ENCODE measurements around the gene ARHGEF17. TPM values are rescaled to one million over a fixed set of nuclear protein-coding genes. Genes with fewer than 3 reads are reported as not detected.
"Not testable (repeated sequence)": the region's sequence is repeated elsewhere in the genome, so short reads cannot be mapped to it uniquely, and the experiment has no call there.

Gene ARHGEF17
- polyA plus RNA-seq, 3 donors from 2014 or later = not detected

DNA sequence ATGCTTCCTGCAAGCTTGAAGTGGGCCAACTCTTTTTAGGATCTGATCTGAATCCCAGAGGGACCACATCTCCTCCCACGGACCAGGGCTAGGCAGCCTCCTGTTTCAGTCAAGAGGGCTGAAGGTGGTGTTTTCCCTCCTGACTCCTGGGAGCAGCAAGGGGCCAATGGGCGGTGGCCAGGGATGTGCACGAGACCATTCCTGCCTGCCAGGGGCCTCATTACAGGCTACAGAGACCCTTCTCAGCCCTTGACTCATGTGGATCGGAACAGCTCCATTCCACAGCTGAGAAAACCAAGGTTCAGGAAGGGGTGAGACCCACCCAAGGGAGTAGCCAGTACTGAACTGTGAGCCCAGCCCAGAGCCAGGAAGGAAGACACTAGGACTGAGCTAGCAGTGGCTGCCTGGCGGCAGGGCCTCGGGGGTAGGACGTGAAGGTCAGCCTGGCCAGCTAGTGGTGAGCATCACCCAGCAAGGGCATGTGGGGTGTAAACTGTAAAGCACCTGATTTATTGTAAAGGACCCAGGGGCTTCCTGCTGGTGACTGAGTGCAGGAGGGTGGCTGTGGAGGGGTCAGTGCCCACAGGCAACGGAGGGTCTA is 39.3 kb upstream of the ARHGEF17 start:
- Mint-ChIP-seq H3K27ac (no peak overlapping the region), H3K36me3 (no peaks in the 10 kb centered on the region)

GRCh38 chr11:73269459-73270015 is 38.5 kb upstream of the ARHGEF17 start:
- H3K4me1 Mint-ChIP-seq = no peaks in the 10 kb centered on the region
- no peak for DNase-seq
- H3K9me3 Mint-ChIP-seq = no peaks in the 10 kb centered on the region
- H3K36me3 Mint-ChIP-seq = no peaks in the 10 kb centered on the region
- no peak overlapping the region for H3K27ac Mint-ChIP-seq
- peak overlapping the region in 1 of 5 donors; percentile 36 for H3K4me3 Mint-ChIP-seq
- peaks cover 2 to 5% (median 4%) of the 10 kb centered on the region in 3 donors for H3K27me3 Mint-ChIP-seq (ENCODE audit: low read depth in 3 of 3)

More for the DNA sequence above, 39.3 kb upstream of the ARHGEF17 start:
- DNase-seq = no peak
- no peak overlapping the region for H3K4me3 Mint-ChIP-seq
- no peaks in the 10 kb centered on the region for H3K4me1 Mint-ChIP-seq
- peaks cover 2 to 5% (median 4%) of the 10 kb centered on the region in 3 donors for H3K27me3 Mint-ChIP-seq (ENCODE audit: low read depth in 3 of 3)
- H3K9me3 Mint-ChIP-seq = no peaks in the 10 kb centered on the region

DNA sequence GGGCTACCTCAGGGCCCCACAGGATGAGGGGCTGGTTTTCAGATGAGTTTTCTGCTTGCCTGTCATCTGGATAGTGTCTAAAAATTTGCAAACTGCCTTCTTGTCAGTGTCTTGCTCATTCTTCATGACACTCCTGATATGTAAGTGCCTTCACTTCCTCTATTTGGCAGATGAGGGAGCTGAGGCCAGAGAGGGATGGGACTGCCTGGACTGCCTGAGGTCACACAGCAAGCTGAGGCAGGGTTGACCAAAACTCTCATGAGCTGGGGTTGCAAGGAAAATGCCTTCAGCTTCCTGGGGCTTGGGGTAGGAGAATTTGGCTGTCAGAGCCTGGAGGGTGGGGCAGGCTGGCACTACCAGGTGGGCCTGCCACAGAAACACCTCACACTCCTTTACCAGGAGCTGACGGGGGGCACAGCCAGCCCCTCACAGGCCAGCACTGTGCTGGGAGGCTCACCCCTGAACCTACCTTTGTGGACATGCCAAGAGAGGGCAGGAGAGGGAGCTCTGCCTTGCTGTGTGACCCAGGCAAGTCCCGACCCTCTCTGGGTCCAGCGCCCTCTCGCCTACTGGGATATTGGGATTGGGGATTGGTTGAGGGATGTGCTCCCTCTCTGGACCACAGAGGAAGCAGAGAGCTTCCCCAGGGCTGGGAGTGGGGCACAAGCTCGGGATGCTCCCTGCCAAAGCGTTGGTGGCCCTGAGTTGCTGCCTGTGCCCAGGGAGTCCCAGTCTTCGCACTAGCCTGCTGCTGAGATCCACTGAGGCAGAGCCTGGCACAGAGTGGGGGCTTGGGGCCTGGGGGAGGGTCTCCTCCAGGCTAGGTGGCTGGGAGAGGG is 37.8 kb upstream of the ARHGEF17 start:
- Mint-ChIP-seq H3K4me1 (no peaks in the 10 kb centered on the region), H3K27me3 (ENCODE audit: low read depth in 3 of 3) (peaks cover 0 to 5% (median 2%) of the 10 kb centered on the region in 3 donors), H3K27ac (peak overlapping the region in 1 of 6 donors; percentile 11), H3K9me3 (no peaks in the 10 kb centered on the region), H3K4me3 (peak overlapping the region in 1 of 5 donors; percentile 36), H3K36me3 (no peaks in the 10 kb centered on the region)
- DNase-seq = no peak

GRCh38 chr11:73270855-73271477 is 37.1 kb upstream of the ARHGEF17 start:
- Mint-ChIP-seq H3K9me3 (no peaks in the 10 kb centered on the region), H3K4me1 (no peaks in the 10 kb centered on the region), H3K27ac (no peak overlapping the region), H3K27me3 (ENCODE audit: low read depth in 3 of 3) (peaks cover 1 to 5% (median 2%) of the 10 kb centered on the region in 3 donors), H3K36me3 (no peaks in the 10 kb centered on the region), H3K4me3 (no peak overlapping the region)
- DNase-seq = no peak

DNA sequence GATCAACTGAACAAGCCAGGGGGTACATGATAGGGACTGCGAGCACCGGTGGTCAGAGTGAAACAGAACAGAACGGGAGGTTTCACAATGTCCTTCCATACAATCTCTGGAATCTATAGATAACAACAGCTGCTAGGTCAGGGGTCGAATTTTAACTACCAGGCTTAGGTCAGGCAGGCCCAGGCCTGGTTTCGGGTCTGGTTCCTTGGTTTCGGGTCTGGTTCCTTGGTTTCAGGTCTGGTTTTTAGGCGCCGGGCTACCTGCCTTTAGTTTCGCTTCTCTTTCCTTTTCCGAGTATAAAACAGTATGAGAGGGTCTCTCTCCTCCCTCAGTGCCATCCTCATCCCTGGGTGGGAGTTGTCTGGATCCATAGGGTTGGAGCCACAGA is 36.6 kb upstream of the ARHGEF17 start:
- DNase-seq; H3K4me1 Mint-ChIP-seq; H3K36me3 Mint-ChIP-seq; H3K27me3 Mint-ChIP-seq (ENCODE audit: low read depth in 3 of 3); H3K9me3 Mint-ChIP-seq; H3K4me3 Mint-ChIP-seq; H3K27ac Mint-ChIP-seq: not testable (repeated sequence)

- Mint-ChIP-seq H3K4me3 (peak within 1 kb of the TSS in 1 of 5 donors; percentile 13), H3K9me3 (no peaks in the 10 kb centered on the region), H3K27ac (no peak within 1 kb of the TSS), H3K4me1 (no peaks in the 10 kb centered on the region), H3K36me3 (no peaks in the 10 kb centered on the region), H3K27me3 (ENCODE audit: low read depth in 3 of 3) (peaks cover 2 to 5% (median 4%) of the 10 kb centered on the region in 3 donors)
- DNase-seq = no peak
These were observed 36.0 kb upstream of the ARHGEF17 start, which contains the start of gene P2RY6 for GRCh38 chr11:73271936-73272679. TSS of gene P2RY6 (plus strand) at chr11:73272338. CDS start at chr11:73296519, 24,181 bp downstream.

DNA sequence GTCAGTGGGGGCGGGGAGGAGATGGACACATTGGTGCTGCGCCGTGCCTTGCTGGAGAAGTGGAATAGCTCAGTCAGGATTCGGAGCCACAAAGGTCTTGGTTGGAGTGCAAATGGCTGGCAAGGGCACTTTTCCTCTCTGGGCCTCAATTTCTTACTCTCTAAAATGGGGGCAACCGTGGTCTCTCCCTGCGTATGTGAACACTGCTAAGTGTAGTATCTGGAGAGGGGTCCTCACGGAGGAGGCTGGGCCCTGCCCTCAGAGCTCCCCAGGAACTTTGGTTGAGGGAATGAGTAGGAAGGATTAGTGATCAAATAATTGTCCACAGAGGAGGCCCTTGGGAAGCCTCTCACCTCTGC is 35.4 kb upstream of the ARHGEF17 start:
- Mint-ChIP-seq H3K4me1 (no peaks in the 10 kb centered on the region), H3K27ac (no peak overlapping the region), H3K27me3 (ENCODE audit: low read depth in 3 of 3) (peaks cover 2 to 4% (median 3%) of the 10 kb centered on the region in 3 donors), H3K9me3 (no peaks in the 10 kb centered on the region), H3K36me3 (no peaks in the 10 kb centered on the region), H3K4me3 (peak overlapping the region in 1 of 5 donors; percentile 13)
- DNase-seq = no peak

- Mint-ChIP-seq H3K4me1 (no peaks in the 10 kb centered on the region), H3K4me3 (no peak overlapping the region), H3K27ac (no peak overlapping the region), H3K9me3 (no peaks in the 10 kb centered on the region), H3K36me3 (no peaks in the 10 kb centered on the region), H3K27me3 (ENCODE audit: low read depth in 3 of 3) (peaks cover 2 to 4% (median 3%) of the 10 kb centered on the region in 3 donors)
- no peak for DNase-seq
These were observed 34.7 kb upstream of the ARHGEF17 start for GRCh38 chr11:73273222-73273895.

GRCh38 chr11:73274191-73274590 is 33.9 kb upstream of the ARHGEF17 start:
- H3K36me3 Mint-ChIP-seq; H3K4me3 Mint-ChIP-seq; H3K27me3 Mint-ChIP-seq (ENCODE audit: low read depth in 3 of 3); H3K4me1 Mint-ChIP-seq; DNase-seq; H3K27ac Mint-ChIP-seq; H3K9me3 Mint-ChIP-seq: not testable (repeated sequence)

DNA sequence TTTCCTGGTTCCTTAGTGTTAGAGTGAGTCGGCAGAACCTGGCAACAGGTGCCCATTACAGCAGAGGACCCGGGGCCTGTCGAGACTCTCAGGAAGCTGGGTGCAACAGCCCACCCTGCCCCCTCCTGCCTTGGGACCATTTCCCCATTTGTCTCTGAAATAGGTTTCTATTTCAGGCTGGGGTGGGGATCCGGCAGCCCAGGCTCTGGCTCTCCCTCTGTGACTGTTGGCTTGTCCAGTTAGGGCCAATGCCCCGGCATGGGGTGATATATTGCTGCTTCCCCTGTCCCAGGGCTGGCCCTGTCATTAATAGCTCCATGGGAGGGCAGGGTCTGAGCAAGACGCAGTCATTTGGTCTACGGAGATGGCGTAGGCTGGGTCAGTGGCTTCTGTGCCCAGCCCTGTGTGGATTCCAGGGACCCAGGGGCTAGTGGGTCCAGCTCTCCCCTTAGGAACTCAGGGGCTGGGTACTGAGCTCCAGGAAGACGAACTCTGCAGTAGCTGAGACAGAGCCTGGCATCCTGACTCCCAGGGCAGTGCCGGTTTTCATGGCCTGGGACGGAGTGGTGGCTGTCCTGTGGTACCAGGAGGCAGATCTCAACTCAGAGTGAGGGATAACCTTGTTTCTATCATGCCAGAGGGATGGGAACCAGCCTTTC is 33.2 kb upstream of the ARHGEF17 start:
- no peak overlapping the region for H3K4me3 Mint-ChIP-seq
- no peaks in the 10 kb centered on the region for H3K36me3 Mint-ChIP-seq
- H3K27ac Mint-ChIP-seq = no peak overlapping the region
- H3K4me1 Mint-ChIP-seq = no peaks in the 10 kb centered on the region
- no peak for DNase-seq
- H3K9me3 Mint-ChIP-seq = no peaks in the 10 kb centered on the region
- H3K27me3 Mint-ChIP-seq (ENCODE audit: low read depth in 3 of 3) = peaks cover 2 to 4% (median 4%) of the 10 kb centered on the region in 3 donors

- H3K36me3 Mint-ChIP-seq = no peaks in the 10 kb centered on the region
- H3K27me3 Mint-ChIP-seq (ENCODE audit: low read depth in 3 of 3) = peaks cover 0 to 4% (median 4%) of the 10 kb centered on the region in 3 donors
- H3K9me3 Mint-ChIP-seq = no peaks in the 10 kb centered on the region
- no peak overlapping the region for H3K27ac Mint-ChIP-seq
- DNase-seq = no peak
- H3K4me1 Mint-ChIP-seq = no peaks in the 10 kb centered on the region
- no peak overlapping the region for H3K4me3 Mint-ChIP-seq
These were observed 32.7 kb upstream of the ARHGEF17 start for GRCh38 chr11:73275381-73275750.

DNA sequence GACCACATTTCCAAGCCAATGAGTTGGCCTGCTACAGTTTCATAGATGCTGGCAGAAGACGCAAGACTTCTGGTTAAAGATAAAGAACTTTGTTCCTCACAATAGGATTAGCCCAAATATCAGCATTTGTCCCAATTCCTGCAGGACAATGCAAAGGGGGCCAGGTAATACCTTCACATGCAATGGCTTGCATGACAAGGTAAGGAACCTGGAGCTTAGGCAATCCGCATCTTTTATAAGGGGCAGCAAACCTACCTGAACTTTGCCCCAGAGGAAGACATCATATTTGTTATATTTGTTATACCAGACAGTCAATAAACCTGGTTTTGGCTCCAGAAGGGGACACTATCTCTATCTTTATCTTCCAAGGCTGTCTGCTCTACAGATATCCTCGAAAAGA is 30.6 kb upstream of the ARHGEF17 start:
- H3K36me3 Mint-ChIP-seq = no peaks in the 10 kb centered on the region
- H3K27ac Mint-ChIP-seq = no peak overlapping the region
- no peaks in the 10 kb centered on the region for H3K4me1 Mint-ChIP-seq
- no peaks in the 10 kb centered on the region for H3K9me3 Mint-ChIP-seq
- no peak for DNase-seq
- H3K4me3 Mint-ChIP-seq = no peak overlapping the region
- peaks cover 2 to 4% (median 3%) of the 10 kb centered on the region in 3 donors for H3K27me3 Mint-ChIP-seq (ENCODE audit: low read depth in 3 of 3)

GRCh38 chr11:73280626-73281025 is 27.4 kb upstream of the ARHGEF17 start:
- DNase-seq = no peak
- H3K9me3 Mint-ChIP-seq = no peaks in the 10 kb centered on the region
- H3K27me3 Mint-ChIP-seq (ENCODE audit: low read depth in 3 of 3) = peaks cover 3 to 4% (median 4%) of the 10 kb centered on the region in 3 donors
- H3K4me1 Mint-ChIP-seq = no peaks in the 10 kb centered on the region
- H3K36me3 Mint-ChIP-seq = no peaks in the 10 kb centered on the region
- no peak overlapping the region for H3K4me3 Mint-ChIP-seq
- H3K27ac Mint-ChIP-seq = no peak overlapping the region
